Hematopoietic multipotent progenitor cell treated with erythropoietin and hydrocortisone succinate and interleukin-3 and kit ligand, for 6 days (in vitro differentiated cells): ENCODE data around the gene FMO1.
"Not testable (repeated sequence)": the region's sequence is repeated elsewhere in the genome, so short reads cannot be mapped to it uniquely, and the experiment has no call there.

Source experiments
- DNase-seq: peaks from one replicate; pipeline ENCODE4 v3.0.0-alpha.2; 2015

The FMO1 gene

DNA sequence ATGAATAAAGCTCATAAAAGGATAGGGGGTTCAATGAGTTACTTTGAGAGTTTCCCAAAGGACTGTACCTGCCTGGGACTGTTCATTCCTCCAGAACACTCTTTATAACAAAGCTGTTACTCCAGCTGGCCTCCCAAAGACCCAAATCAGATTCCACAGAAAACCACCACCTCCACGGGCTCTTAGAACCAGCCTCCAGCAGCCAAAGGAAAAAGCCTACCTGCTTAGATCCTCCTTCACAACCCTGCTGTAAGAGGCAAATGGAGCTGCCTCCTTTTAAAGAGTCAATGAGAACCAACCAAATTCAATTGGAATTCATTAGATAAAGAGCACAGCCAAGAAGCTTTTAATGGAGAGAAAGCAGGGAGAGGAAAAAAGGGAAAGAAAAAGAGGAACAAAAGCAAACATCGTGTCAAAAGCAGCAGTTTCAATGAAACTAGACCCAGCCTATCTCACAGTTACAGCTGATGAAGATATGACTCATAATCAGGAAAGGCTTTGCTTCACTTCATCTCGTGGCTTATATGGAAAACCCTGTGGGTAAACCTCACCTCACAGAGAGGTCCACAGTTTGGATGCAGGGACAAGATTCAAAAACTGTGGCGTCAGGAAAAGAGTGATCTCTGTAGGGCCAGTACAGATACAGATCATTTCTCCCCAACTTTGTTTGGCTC is 37.9 kb downstream of the FMO1 start:
- DNase-seq: peak; percentile 39

- no peak for DNase-seq
Measured at GRCh38 chr1:171290621-171291020, 42.3 kb downstream of the FMO1 start.

- no peak for DNase-seq
Measured at GRCh38 chr1:171292799-171293198, 44.5 kb downstream of the FMO1 start.

- DNase-seq: not testable (repeated sequence)
Measured at GRCh38 chr1:171295383-171295782, 47.1 kb downstream of the FMO1 start.

DNA sequence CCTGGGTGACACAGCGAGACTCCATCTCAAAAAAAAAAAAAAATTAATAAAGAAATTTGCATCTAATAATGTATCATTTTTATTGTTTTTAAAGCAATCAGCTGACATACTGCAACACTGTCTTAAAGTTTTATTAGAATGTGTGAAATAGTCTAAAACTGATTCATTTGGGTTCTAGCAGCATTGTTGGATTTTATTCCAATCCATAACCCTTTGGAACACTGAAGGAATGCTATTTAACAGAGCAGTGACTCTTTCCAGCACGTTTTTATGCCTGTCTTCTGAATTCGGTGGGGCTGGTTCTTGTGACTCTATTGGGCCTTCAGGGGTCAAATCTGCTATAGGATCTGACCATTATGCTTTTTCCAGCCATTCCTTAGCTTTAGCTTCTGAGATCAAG is 47.5 kb downstream of the FMO1 start:
- DNase-seq: no peak

DNA sequence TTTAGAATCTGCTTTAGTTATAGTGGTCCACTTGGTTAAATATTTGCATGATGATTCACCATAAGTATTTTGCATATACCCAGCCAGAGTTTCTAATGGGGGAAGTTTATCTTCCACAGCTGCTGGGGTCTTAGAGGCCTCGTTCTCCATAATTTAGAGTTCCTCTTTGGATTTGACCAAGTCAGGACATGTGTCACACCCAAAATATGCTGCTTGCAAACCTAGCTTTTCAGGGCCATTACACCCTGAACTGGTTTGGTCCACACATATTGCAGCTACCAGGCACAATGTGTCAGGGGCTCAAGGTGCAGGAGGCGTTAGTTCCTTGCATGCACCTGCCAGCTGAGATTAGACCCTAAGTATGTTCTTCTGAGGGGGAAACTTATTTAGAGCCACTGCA is 48.6 kb downstream of the FMO1 start:
- no peak for DNase-seq

DNA sequence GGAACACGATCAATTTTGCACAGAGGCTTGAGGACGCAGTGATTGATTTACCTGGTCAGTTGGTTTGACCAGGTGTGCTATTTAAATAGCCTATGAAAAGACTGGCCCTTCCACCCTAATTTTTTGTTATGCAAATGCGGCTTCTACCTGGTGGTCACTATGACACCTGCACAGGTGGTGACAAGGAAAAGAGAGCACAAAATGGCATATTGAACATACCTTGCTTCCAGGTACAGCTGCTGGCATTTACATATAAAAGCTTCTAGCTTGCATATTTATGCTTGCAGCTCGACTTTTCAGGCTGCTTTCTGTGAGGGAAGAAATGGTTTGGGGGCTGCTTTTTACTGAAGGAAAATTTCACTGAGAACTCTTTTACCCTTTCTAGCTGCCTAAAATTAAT is 50.4 kb downstream of the FMO1 start:
- no peak for DNase-seq

- DNase-seq: no peak
Measured at GRCh38 chr1:171299342-171299741, 51.0 kb downstream of the FMO1 start.

DNA sequence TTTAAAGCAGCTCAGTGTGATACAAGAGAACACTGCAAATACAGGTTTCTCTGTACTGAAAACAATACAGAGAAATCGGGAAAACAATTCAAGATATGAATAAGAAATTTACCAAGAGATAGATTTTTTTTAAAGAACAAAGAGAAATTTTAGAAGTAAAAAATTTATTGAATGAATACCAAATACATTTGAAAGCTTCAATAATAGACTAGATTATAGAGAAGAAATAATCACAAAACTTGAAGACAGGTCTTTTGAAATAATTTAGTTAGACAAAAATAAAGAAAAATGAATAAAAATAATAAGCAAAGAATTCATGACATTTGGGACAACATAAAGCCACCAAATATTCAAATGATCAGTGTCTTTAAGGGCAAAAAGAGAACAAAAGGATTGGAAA is 52.1 kb downstream of the FMO1 start:
- no peak for DNase-seq

DNA sequence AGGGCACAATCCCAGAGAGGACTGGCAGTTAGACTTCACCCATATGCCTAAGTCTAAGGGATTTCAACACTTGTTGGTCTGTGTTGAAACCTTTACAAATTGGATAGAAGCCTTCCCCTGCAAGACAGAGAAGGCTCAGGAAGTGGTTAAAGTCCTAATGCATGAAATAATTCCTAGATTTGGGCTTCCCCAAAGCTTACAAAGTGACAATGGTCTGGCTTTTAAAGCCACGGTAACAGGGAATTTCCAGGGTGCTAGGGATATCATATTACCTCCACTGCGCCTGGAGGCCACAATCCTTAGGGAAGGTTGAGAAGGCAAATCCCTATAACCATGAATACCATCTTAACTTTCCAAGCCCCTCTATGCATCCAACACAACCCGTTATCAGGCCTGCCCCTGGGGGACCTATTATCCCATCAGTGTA is 62.4 kb downstream of the FMO1 start:
- DNase-seq: no peak

- DNase-seq: no peak
Measured at GRCh38 chr1:171311771-171312558, 63.7 kb downstream of the FMO1 start.

GRCh38 chr1:171313319-171313834 is 65.1 kb downstream of the FMO1 start:
- peak; percentile 3 for DNase-seq

DNA sequence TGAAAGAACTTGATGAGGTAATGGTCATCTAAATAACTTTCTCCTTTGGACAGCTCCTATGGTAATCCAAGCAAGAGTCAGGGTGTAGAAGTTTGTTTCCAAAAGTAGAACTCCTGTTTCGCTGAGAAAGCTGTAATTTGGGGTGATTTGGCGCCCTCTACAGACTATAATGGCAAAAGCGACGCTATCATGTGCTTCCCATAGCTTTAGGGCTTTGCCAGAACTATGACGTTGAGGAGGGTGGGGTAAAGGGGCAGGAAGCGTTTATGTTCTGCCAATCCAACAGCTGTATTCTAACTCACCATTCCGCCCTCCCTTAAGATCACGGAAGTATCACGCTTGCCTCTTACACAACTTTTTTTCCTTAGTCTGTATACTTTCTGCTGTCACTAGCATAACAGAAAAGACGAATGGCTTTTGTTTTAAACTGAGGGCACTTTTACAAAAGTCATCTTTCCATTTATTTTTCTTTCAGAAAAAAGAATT is 65.6 kb downstream of the FMO1 start, which contains the start of gene FMO4:
Gene FMO4, plus strand, starts transcription at position 349 of the 486 bp plus-strand sequence. CDS start 5,643 bp downstream, outside the sequence.
- peak; percentile 99 for DNase-seq

- no peak for DNase-seq
Measured at GRCh38 chr1:171329251-171329650, 81.0 kb downstream of the FMO1 start.

DNA sequence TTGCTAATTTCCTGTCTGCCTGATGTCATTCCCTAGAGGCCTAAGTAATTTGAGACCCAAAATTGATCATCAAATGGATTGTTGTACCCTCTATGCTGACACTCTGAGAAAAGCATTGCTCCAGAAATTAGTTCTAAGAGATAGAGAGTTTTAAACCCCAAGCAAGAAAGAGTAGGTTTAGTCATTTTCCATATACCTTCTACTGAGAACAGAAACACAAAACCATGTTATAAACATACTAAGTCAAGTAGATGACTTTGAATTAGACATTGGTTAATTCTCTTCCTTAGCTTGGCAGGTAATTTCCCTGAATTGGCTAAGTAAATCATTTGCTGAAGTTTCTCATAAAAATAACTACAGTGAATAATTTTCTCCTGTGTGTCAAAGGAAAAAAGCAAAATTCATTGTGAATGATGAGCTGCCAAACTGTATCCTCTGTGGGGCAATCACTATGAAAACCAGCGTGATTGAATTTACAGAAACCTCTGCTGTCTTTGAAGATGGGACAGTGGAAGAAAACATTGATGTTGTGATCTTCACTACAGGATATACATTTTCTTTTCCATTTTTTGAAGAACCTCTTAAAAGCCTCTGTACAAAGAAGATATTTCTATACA is 85.8 kb downstream of the FMO1 start:
- DNase-seq: no peak
